KOPT-K1 (cell line): ENCODE measurements around the gene SPTLC2.

Experiments used
- H3K27ac ChIP-seq: fragments of 200-600 bp; sonication (generic); 2 replicates; pipeline ENCODE4 v1.5.1; 2016; ENCODE audit warnings: antibody characterized with exemption, mild to moderate bottlenecking, low read depth, low read length; ENCODE audit not compliant: poor library complexity, severe bottlenecking
- H3K36me3 ChIP-seq: fragments of 200-600 bp; sonication (generic); 2 replicates; pipeline ENCODE4 v1.5.1; 2017; ENCODE audit warnings: antibody characterized with exemption, mild to moderate bottlenecking, low read length, moderate library complexity; ENCODE audit not compliant: insufficient read depth
- H3K9me3 ChIP-seq: fragments of 200-600 bp; sonication (generic); 2 replicates; pipeline ENCODE4 v1.5.1; 2017; ENCODE audit warnings: antibody characterized with exemption, low read length, mild to moderate bottlenecking; ENCODE audit not compliant: insufficient read depth, poor library complexity, severe bottlenecking

Gene SPTLC2

GRCh38 chr14:77474479-77475177, 141.8 kb downstream of the SPTLC2 start:
- Histone ChIP-seq H3K9me3 (no peaks in the 10 kb centered on the region), H3K27ac (no peak overlapping the region), H3K36me3 (peaks cover 6% of the 10 kb centered on the region; the same call in 1 of the 2 replicates)

- Histone ChIP-seq H3K27ac (no peak overlapping the region), H3K9me3 (no peaks in the 10 kb centered on the region), H3K36me3 (peaks cover 13% of the 10 kb centered on the region)
Measured at GRCh38 chr14:77473921-77474320, 142.5 kb downstream of the SPTLC2 start.

- H3K9me3 ChIP-seq, result no peaks in the 10 kb centered on the region
- no peak overlapping the region for H3K27ac ChIP-seq
- peaks cover 49% of the 10 kb centered on the region for H3K36me3 ChIP-seq
Measured at GRCh38 chr14:77470224-77470870, 146.1 kb downstream of the SPTLC2 start.

- no peak overlapping the region for H3K27ac ChIP-seq
- H3K36me3 ChIP-seq, result peaks cover 57% of the 10 kb centered on the region
- no peaks in the 10 kb centered on the region for H3K9me3 ChIP-seq
Measured at GRCh38 chr14:77469539-77469938, 146.9 kb downstream of the SPTLC2 start.

GRCh38 chr14:77469067-77469505, 147.4 kb downstream of the SPTLC2 start:
- Histone ChIP-seq H3K36me3 (peaks cover 62% of the 10 kb centered on the region), H3K27ac (no peak overlapping the region), H3K9me3 (no peaks in the 10 kb centered on the region)

- Histone ChIP-seq H3K27ac (no peak overlapping the region), H3K36me3 (peaks cover 74% of the 10 kb centered on the region)
Measured at GRCh38 chr14:77467801-77468200, 148.6 kb downstream of the SPTLC2 start.

GRCh38 chr14:77459072-77459723, 157.2 kb downstream of the SPTLC2 start:
- Histone ChIP-seq H3K36me3 (peaks cover 49% of the 10 kb centered on the region), H3K27ac (peak overlapping the region; percentile 94), H3K9me3 (no peaks in the 10 kb centered on the region)

More at GRCh38 chr14:77467801-77468200, 148.6 kb downstream of the SPTLC2 start:
- no peaks in the 10 kb centered on the region for H3K9me3 ChIP-seq

- Histone ChIP-seq H3K36me3 (peaks cover 42% of the 10 kb centered on the region), H3K9me3 (no peaks in the 10 kb centered on the region), H3K27ac (peak overlapping the region; percentile 94)
Measured at GRCh38 chr14:77458249-77458950, 158.0 kb downstream of the SPTLC2 start.

- Histone ChIP-seq H3K9me3 (no peaks in the 10 kb centered on the region), H3K27ac (peak within 1 kb of the TSS; percentile 94), H3K36me3 (peaks cover 34% of the 10 kb centered on the region)
Measured at GRCh38 chr14:77457522-77458248, 158.8 kb downstream of the SPTLC2 start, which contains the start of the genes AHSA1 and VIPAS39. AHSA1 (plus strand) TSS chr14:77458093; CDS start chr14:77458190, 97 bp downstream. VIPAS39 (minus strand) TSS chr14:77457601; CDS start chr14:77454102, 3,499 bp downstream.

- H3K9me3 ChIP-seq, result no peaks in the 10 kb centered on the region
- peaks cover 29% of the 10 kb centered on the region for H3K36me3 ChIP-seq
- peak overlapping the region; percentile 94 for H3K27ac ChIP-seq
Measured at GRCh38 chr14:77457115-77457521, 159.3 kb downstream of the SPTLC2 start.
